ENCODE results near the gene RNPS1.

The RNPS1 gene

DNA sequence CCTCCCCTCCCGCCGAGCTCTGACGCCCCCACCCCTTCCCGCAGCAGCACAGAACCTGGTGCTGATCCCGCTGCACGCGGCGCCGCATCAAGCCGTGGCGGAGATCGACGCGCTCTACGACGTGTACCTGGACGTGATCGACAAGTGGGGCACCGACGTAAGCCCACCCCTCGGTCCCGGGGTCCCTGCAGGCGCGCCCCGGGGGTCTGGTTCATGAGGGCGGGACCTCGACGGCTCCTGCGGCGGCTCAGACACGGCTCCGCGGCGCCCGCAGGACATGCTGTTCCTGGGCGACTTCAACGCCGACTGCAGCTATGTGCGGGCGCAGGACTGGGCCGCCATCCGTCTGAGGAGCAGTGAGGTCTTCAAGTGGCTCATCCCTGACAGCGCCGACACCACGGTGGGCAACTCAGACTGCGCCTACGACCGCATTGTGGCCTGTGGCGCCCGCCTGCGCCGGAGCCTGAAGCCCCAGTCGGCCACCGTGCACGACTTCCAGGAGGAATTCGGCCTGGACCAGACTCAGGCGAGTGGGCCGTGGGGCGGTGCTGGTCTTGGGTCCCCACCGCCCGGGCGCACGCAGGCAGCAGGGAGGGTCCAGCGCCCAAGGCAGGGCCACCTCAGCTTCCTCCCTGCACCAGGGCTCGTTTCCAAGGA, 30.3 kb downstream of the RNPS1 start:
- TF ChIP-seq, protein P1, sequence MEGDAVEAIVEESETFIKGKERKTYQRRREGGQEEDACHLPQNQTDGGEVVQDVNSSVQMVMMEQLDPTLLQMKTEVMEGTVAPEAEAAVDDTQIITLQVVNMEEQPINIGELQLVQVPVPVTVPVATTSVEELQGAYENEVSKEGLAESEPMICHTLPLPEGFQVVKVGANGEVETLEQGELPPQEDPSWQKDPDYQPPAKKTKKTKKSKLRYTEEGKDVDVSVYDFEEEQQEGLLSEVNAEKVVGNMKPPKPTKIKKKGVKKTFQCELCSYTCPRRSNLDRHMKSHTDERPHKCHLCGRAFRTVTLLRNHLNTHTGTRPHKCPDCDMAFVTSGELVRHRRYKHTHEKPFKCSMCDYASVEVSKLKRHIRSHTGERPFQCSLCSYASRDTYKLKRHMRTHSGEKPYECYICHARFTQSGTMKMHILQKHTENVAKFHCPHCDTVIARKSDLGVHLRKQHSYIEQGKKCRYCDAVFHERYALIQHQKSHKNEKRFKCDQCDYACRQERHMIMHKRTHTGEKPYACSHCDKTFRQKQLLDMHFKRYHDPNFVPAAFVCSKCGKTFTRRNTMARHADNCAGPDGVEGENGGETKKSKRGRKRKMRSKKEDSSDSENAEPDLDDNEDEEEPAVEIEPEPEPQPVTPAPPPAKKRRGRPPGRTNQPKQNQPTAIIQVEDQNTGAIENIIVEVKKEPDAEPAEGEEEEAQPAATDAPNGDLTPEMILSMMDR (IDR thresholded peaks at IDR 0.05; ENCODE audit: low read depth, low read length), result no peak
- no peaks in the 10 kb centered on the region for H3K27me3 ChIP-seq
- DNase-seq, result no peak
- H3K4me3 ChIP-seq (ENCODE audit: low read depth, low read length), result no peak overlapping the region
- peaks cover 35% of the 10 kb centered on the region for H3K36me3 ChIP-seq
- H3K4me1 ChIP-seq, result no peaks in the 10 kb centered on the region
- H3K9me3 ChIP-seq, result no peaks in the 10 kb centered on the region

- no peaks in the 10 kb centered on the region for H3K9me3 ChIP-seq
- H3K4me3 ChIP-seq (ENCODE audit: low read depth, low read length), result no peak overlapping the region
- H3K4me1 ChIP-seq, result no peaks in the 10 kb centered on the region
- TF ChIP-seq, protein P1 (IDR thresholded peaks at IDR 0.05; ENCODE audit: low read depth, low read length), result no peak
- no peak for DNase-seq
- H3K36me3 ChIP-seq, result peaks cover 35% of the 10 kb centered on the region
- no peaks in the 10 kb centered on the region for H3K27me3 ChIP-seq
Observed at GRCh38 chr16:2237102-2237482, 30.8 kb downstream of the RNPS1 start.

DNA sequence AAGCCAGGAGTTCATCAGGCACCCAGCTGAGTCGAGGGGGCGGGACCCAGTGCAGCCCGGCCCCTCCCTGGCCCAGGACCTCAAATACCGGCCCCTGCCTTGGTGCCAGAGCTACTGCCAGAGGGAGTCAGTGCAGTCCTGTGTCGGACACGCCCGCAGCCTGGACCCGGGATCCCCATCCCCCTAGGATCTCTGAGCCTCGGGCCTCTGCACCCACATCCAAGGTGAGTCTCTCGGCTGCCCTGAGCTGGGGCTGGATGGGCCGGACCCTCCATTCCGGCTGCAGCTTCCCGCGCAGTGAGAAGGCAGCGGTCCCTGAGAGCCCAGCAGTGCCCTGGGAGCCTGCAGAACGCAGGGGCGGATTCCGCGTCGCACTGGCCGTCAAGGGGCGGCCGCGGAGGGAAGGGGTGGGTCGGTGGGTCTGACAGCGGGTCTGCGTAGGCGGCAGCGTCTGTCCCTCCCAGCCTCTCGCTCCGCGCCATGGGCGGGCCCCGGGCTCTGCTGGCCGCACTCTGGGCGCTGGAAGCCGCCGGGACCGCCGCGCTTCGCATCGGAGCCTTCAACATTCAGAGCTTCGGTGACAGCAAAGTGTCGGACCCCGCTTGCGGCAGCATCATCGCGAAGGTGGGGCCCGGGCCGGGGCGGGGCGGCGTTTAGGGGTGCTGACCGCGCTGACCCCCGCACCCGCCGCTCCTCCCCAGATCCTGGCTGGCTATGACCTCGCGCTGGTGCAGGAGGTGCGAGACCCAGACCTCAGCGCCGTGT, 31.4 kb downstream of the RNPS1 start, which contains the start of gene DNASE1L2:
DNASE1L2 (plus strand) TSS at position 108 of the 765 bp plus-strand sequence; CDS start at position 481, 373 bp downstream.
- no peak for DNase-seq
- Histone ChIP-seq H3K27me3 (no peaks in the 10 kb centered on the region), H3K4me3 (ENCODE audit: low read depth, low read length) (no peak within 1 kb of the TSS), H3K4me1 (no peaks in the 10 kb centered on the region), H3K9me3 (no peaks in the 10 kb centered on the region), H3K36me3 (peaks cover 40% of the 10 kb centered on the region)
- TF ChIP-seq, protein P1 (IDR thresholded peaks at IDR 0.05; ENCODE audit: low read depth, low read length), result no peak

DNA sequence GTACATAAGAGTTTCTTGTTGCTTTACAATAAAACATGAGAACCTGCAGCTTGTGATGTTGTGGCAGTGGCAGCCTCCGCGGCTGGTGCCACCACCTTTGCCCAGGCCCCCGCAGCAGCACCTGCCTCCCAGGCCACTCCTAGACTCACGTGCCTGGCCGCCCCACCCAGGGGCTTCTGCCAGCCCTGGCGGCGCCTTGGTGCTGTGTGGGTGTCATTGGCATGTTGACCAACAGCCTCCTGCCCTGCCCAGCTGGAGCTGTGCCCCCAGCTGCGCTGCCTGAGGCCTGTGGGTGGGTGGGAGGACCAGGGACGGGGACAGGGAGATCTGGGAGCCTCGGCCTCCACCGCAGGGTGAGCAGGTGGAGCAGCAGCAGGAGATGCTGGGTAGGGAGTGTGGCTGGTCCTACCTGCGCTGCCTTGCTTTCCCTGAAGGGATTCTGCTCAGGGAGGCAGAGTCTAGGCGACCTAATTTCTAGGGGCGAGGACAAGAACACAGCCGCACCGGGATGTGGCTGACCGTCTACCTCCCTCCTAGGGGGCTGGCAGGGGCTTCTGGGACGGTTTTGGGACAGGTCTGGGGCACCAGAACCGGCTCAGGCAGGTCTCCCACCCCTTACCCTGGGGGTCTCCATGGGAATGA, 32.1 kb downstream of the RNPS1 start:
- DNase-seq, result no peak
- Histone ChIP-seq H3K9me3 (no peaks in the 10 kb centered on the region), H3K4me1 (no peaks in the 10 kb centered on the region), H3K36me3 (peaks cover 47% of the 10 kb centered on the region), H3K27me3 (no peaks in the 10 kb centered on the region), H3K4me3 (ENCODE audit: low read depth, low read length) (no peak overlapping the region)
- TF ChIP-seq, protein P1 (IDR thresholded peaks at IDR 0.05; ENCODE audit: low read depth, low read length), result no peak

- H3K4me3 ChIP-seq (ENCODE audit: low read depth, low read length), result no peak overlapping the region
- DNase-seq, result no peak
- H3K36me3 ChIP-seq, result peaks cover 52% of the 10 kb centered on the region
- H3K27me3 ChIP-seq, result no peaks in the 10 kb centered on the region
- no peaks in the 10 kb centered on the region for H3K4me1 ChIP-seq
- TF ChIP-seq, protein P1 (IDR thresholded peaks at IDR 0.05; ENCODE audit: low read depth, low read length), result no peak
- no peaks in the 10 kb centered on the region for H3K9me3 ChIP-seq
Observed at GRCh38 chr16:2235234-2235651, 32.7 kb downstream of the RNPS1 start.
